Gastrocnemius medialis (tissue), 4 donors: Measurements from ENCODE around the gene FMR1NB.

Source experiments
- POLR2A ChIP-seq, 2 donors: fragments of 450-650 bp; IDR thresholded peaks; one replicate each; pipeline ENCODE4 v1.6.1; 2017; ENCODE audit warnings: antibody characterized with exemption in 2 of 2, mild to moderate bottlenecking in 2 of 2, moderate library complexity in 2 of 2
- TF ChIP-seq, protein P1 (sequence below), 5 experiments: fragments of 450-650 bp in 3 of 5; fragments of 200-600 bp in 2 of 5; sonication (generic) in 2 of 5; IDR thresholded peaks in 4 of 5; conservative IDR thresholded peaks in 1 of 5; 1 replicate in 4 of 5; 2 replicates in 1 of 5; pipeline ENCODE4 v1.5.1; 2016 to 2019; ENCODE audit warnings: antibody characterized with exemption in 5 of 5, mild to moderate bottlenecking in 3 of 5, moderate library complexity in 3 of 5

DNA sequence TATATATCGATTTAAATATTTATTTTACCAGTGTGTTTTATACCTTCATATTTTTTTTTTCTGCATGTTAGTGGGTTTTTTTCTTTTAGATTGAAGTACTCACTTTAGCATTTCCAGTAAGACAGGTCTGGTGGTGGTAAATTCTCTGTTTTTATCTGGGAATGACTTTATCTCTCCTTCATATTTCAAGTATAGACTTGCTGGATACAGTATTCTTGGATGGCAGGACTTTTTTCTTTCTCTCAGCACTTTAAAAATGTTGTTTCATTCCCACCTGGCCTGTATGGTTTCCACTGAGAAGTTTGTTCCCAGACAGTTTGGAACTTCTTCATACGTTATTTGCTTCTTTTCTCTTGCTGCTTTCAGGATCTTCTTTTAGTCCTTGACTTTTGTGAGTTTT lies 86.1 kb downstream of the FMR1NB start:
- TF ChIP-seq, protein P1, sequence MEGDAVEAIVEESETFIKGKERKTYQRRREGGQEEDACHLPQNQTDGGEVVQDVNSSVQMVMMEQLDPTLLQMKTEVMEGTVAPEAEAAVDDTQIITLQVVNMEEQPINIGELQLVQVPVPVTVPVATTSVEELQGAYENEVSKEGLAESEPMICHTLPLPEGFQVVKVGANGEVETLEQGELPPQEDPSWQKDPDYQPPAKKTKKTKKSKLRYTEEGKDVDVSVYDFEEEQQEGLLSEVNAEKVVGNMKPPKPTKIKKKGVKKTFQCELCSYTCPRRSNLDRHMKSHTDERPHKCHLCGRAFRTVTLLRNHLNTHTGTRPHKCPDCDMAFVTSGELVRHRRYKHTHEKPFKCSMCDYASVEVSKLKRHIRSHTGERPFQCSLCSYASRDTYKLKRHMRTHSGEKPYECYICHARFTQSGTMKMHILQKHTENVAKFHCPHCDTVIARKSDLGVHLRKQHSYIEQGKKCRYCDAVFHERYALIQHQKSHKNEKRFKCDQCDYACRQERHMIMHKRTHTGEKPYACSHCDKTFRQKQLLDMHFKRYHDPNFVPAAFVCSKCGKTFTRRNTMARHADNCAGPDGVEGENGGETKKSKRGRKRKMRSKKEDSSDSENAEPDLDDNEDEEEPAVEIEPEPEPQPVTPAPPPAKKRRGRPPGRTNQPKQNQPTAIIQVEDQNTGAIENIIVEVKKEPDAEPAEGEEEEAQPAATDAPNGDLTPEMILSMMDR (IDR thresholded peaks at IDR 0.05 in 4 of 5, conservative IDR thresholded peaks at IDR 0.05 in 1 of 5) = no peak
- no peak for TF ChIP-seq POLR2A (IDR thresholded peaks at IDR 0.05)
